GM23338 (cell line): ENCODE results near the gene AGXT. TPM values are rescaled to one million over a fixed set of nuclear protein-coding genes. Genes with fewer than 3 reads are reported as not detected.

Experiments used
- ATAC-seq: fragments of 200-7000 bp; cut with Tn5 transposase; 3 replicates; pipeline ENCODE4 v1.9.1; 2020
- DNase-seq: peaks from one replicate; pipeline ENCODE4 v3.0.0-alpha.2; 2015; ENCODE audit warnings: low spot score
- H2AFZ ChIP-seq: fragments of 200-600 bp; sonication (generic); 2 replicates; pipeline ENCODE4 v1.8.0; 2016; ENCODE audit warnings: antibody characterized with exemption, mild to moderate bottlenecking, moderate library complexity
- H3F3A ChIP-seq: fragments of 200-600 bp; sonication (generic); replicated peaks from 2 replicates; pipeline ENCODE4 v1.8.0; 2017; ENCODE audit warnings: antibody characterized with exemption, mixed run types, low read depth
- H3K27ac ChIP-seq: fragments of 200-600 bp; sonication (generic); 2 replicates; pipeline ENCODE4 v1.6.1; 2016; ENCODE audit warnings: low read depth
- H3K27me3 ChIP-seq: fragments of 200-600 bp; sonication (generic); 2 replicates; pipeline ENCODE4 v1.8.0; 2016; ENCODE audit warnings: mild to moderate bottlenecking, mixed run types, moderate library complexity; ENCODE audit not compliant: insufficient read depth
- H3K36me3 ChIP-seq: fragments of 200-600 bp; sonication (generic); 2 replicates; pipeline ENCODE4 v1.8.0; 2016; ENCODE audit warnings: mild to moderate bottlenecking; ENCODE audit not compliant: insufficient read depth
- H3K4me1 ChIP-seq: fragments of 200-600 bp; sonication (generic); 2 replicates; pipeline ENCODE4 v1.8.0; 2016; ENCODE audit warnings: mild to moderate bottlenecking, moderate library complexity; ENCODE audit not compliant: insufficient read depth
- H3K4me2 ChIP-seq: fragments of 200-600 bp; sonication (generic); 2 replicates; pipeline ENCODE4 v1.7.1; 2017; ENCODE audit warnings: mixed run types
- H3K4me3 ChIP-seq: fragments of 200-600 bp; sonication (generic); 2 replicates; pipeline ENCODE4 v1.6.1; 2016; ENCODE audit warnings: mixed run types
- H3K79me2 ChIP-seq: fragments of 200-600 bp; sonication (generic); replicated peaks from 2 replicates; pipeline ENCODE4 v1.8.0; 2017; ENCODE audit warnings: mild to moderate bottlenecking; ENCODE audit not compliant: insufficient read depth
- H3K9me2 ChIP-seq: fragments of 200-600 bp; sonication (generic); 2 replicates; pipeline ENCODE4 v1.8.0; 2017; ENCODE audit not compliant: insufficient read depth
- H4K20me1 ChIP-seq: fragments of 200-600 bp; sonication (generic); replicated peaks from 2 replicates; pipeline ENCODE4 v1.8.0; 2017; ENCODE audit warnings: mild to moderate bottlenecking; ENCODE audit not compliant: insufficient read depth
- H3K27ac Mint-ChIP-seq: 2 replicates; pipeline ENCODE4 v1.8.0; 2020; ENCODE audit warnings: inconsistent platforms, mild to moderate bottlenecking, moderate library complexity, mixed read lengths
- H3K27me3 Mint-ChIP-seq: 3 replicates; pipeline ENCODE4 v1.8.0; 2022; ENCODE audit warnings: low read depth, mild to moderate bottlenecking, moderate library complexity, mixed read lengths, inconsistent platforms; ENCODE audit not compliant: insufficient read depth, poor library complexity
- H3K36me3 Mint-ChIP-seq: 3 replicates; pipeline ENCODE4 v1.8.0; 2021; ENCODE audit warnings: low read depth, mild to moderate bottlenecking, inconsistent platforms, moderate library complexity, mixed read lengths
- H3K4me1 Mint-ChIP-seq: 3 replicates; pipeline ENCODE4 v1.8.0; 2020; ENCODE audit warnings: mild to moderate bottlenecking, inconsistent platforms, mixed read lengths
- H3K4me3 Mint-ChIP-seq: 3 replicates; pipeline ENCODE4 v1.8.0; 2021; ENCODE audit warnings: moderate library complexity, mild to moderate bottlenecking, inconsistent platforms, mixed read lengths
- H3K9me3 Mint-ChIP-seq: 3 replicates; pipeline ENCODE4 v1.8.0; 2020; ENCODE audit warnings: moderate library complexity, mild to moderate bottlenecking, inconsistent platforms, mixed read lengths
- CREB1 ChIP-seq: fragments of 250-450 bp; sonication (Bioruptor Pico); IDR thresholded peaks from 2 replicates; pipeline ENCODE4 v1.5.0; 2020; ENCODE audit warnings: low read depth, mild to moderate bottlenecking, moderate library complexity
- EZH2 ChIP-seq: fragments of 200-600 bp; sonication (generic); IDR thresholded peaks from one replicate; pipeline ENCODE4 v1.8.0; 2017; ENCODE audit warnings: antibody characterized with exemption, mild to moderate bottlenecking, low read depth; ENCODE audit not compliant: unreplicated experiment
- EZH2phosphoT487 ChIP-seq: fragments of 200-600 bp; sonication (generic); IDR thresholded peaks from one replicate; pipeline ENCODE4 v1.8.1; 2018; ENCODE audit warnings: antibody characterized with exemption; ENCODE audit not compliant: unreplicated experiment
- JUNB ChIP-seq: IDR thresholded peaks from one replicate; pipeline ENCODE4 v1.6.1; 2016; ENCODE audit warnings: antibody characterized with exemption; ENCODE audit not compliant: unreplicated experiment
- NANOG ChIP-seq: IDR thresholded peaks from 2 replicates; pipeline ENCODE4 v1.6.1; 2016; ENCODE audit warnings: antibody characterized with exemption, borderline replicate concordance
- POLR2AphosphoS5 ChIP-seq: IDR thresholded peaks from 2 replicates; pipeline ENCODE4 v1.6.1; 2016; ENCODE audit warnings: antibody characterized with exemption, low read depth
- STAT1 ChIP-seq: IDR thresholded peaks from one replicate; pipeline ENCODE4 v1.6.1; 2016; ENCODE audit warnings: antibody characterized with exemption; ENCODE audit not compliant: unreplicated experiment
- ZNF114 ChIP-seq: fragments of 250-450 bp; sonication (Bioruptor Pico); IDR thresholded peaks from 2 replicates; pipeline ENCODE4 v1.5.0; 2020; ENCODE audit warnings: mild to moderate bottlenecking, moderate library complexity
- ZNF331 ChIP-seq: fragments of 250-450 bp; sonication (Bioruptor Pico); IDR thresholded peaks from 2 replicates; pipeline ENCODE4 v1.5.0; 2020; ENCODE audit warnings: low read depth, mild to moderate bottlenecking, moderate library complexity
- polyA plus RNA-seq: library from polyadenylated mRNA; unstranded; fragments of >200 nt; fragmentation: Nextera tagmentation; extraction: Ambion mirVana; gene quantifications from 2 replicates; pipeline ENCODE4 v1.2.1, GENCODE V29; 2016
- total RNA-seq: library from RNA; depleted of rRNA; stranded (reverse); fragments of >200 nt; shearing (Covaris generic); gene quantifications from 2 replicates; pipeline ENCODE4 v1.2.3, GENCODE V29; 2014
- TF ChIP-seq, protein P1 (sequence below): IDR thresholded peaks from 2 replicates; pipeline ENCODE4 v1.6.1; 2016; ENCODE audit warnings: antibody characterized with exemption
- TF ChIP-seq, protein P2 (sequence below): fragments of 250-450 bp; sonication (Bioruptor Pico); IDR thresholded peaks from 2 replicates; pipeline ENCODE4 v1.5.0; 2020; ENCODE audit warnings: mild to moderate bottlenecking, moderate library complexity

The AGXT gene
- total and polyA plus RNA-seq, 2 experiments from 2014 or later = not detected

DNA sequence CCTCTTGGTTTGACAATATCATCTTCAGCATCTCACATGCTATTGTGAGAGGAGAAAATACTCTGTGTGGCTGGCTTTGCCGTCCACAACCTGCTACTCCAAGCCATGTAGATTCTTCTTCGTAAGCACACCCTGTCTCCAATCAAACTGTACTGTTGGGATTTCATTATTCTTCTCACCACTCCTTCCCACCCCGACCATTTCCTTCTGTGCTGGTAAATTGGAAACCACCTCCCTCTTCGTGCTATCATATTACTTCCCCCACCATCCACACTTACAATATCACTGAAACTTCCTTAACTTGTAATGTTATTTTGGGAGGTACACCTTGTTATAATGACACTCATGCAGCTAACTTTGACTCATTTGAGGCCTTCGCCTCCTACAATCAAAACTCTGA is 3.2 kb upstream of the AGXT start:
- no peaks in the 10 kb centered on the region for H3K27me3 Mint-ChIP-seq
- H3K27ac ChIP-seq = no peak overlapping the region
- no peak for ATAC-seq

DNA sequence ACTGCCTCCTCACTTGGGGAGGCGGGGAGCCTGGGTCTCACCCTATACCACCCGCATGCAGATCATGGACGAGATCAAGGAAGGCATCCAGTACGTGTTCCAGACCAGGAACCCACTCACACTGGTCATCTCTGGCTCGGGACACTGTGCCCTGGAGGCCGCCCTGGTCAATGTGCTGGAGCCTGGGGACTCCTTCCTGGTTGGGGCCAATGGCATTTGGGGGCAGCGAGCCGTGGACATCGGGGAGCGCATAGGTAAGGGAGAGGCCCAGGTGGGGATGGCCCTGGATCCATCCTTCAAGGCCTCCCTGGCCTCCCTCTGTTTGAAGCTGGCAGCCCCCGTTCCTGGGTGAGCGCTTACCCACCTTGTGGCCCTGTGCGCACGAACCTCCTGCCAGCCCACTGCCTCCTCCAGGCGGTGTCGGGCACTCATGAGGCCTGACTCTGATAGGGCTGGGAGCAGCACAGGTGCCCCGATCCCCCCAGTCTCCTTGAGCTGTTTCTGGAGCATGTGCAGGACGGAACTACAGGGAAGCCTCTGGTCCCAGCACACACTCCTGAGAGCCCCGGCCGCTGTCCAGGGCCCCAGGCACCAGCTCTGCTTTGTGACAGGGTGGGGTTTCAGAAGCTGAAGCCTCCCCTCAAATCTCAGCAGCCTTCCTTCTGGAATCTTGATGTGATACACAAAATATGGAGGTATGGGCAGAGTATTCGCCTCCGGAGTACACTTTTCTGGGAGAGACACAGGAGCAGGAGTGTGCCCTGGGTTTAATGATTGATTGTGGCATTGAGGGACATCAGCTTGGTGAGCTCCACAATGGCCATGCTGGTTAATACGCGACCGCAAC is 708 bp downstream of the AGXT start:
- TF ChIP-seq, protein P1, sequence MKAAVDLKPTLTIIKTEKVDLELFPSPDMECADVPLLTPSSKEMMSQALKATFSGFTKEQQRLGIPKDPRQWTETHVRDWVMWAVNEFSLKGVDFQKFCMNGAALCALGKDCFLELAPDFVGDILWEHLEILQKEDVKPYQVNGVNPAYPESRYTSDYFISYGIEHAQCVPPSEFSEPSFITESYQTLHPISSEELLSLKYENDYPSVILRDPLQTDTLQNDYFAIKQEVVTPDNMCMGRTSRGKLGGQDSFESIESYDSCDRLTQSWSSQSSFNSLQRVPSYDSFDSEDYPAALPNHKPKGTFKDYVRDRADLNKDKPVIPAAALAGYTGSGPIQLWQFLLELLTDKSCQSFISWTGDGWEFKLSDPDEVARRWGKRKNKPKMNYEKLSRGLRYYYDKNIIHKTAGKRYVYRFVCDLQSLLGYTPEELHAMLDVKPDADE = no peak
- no peak for TF ChIP-seq EZH2
- TF ChIP-seq, protein P2, sequence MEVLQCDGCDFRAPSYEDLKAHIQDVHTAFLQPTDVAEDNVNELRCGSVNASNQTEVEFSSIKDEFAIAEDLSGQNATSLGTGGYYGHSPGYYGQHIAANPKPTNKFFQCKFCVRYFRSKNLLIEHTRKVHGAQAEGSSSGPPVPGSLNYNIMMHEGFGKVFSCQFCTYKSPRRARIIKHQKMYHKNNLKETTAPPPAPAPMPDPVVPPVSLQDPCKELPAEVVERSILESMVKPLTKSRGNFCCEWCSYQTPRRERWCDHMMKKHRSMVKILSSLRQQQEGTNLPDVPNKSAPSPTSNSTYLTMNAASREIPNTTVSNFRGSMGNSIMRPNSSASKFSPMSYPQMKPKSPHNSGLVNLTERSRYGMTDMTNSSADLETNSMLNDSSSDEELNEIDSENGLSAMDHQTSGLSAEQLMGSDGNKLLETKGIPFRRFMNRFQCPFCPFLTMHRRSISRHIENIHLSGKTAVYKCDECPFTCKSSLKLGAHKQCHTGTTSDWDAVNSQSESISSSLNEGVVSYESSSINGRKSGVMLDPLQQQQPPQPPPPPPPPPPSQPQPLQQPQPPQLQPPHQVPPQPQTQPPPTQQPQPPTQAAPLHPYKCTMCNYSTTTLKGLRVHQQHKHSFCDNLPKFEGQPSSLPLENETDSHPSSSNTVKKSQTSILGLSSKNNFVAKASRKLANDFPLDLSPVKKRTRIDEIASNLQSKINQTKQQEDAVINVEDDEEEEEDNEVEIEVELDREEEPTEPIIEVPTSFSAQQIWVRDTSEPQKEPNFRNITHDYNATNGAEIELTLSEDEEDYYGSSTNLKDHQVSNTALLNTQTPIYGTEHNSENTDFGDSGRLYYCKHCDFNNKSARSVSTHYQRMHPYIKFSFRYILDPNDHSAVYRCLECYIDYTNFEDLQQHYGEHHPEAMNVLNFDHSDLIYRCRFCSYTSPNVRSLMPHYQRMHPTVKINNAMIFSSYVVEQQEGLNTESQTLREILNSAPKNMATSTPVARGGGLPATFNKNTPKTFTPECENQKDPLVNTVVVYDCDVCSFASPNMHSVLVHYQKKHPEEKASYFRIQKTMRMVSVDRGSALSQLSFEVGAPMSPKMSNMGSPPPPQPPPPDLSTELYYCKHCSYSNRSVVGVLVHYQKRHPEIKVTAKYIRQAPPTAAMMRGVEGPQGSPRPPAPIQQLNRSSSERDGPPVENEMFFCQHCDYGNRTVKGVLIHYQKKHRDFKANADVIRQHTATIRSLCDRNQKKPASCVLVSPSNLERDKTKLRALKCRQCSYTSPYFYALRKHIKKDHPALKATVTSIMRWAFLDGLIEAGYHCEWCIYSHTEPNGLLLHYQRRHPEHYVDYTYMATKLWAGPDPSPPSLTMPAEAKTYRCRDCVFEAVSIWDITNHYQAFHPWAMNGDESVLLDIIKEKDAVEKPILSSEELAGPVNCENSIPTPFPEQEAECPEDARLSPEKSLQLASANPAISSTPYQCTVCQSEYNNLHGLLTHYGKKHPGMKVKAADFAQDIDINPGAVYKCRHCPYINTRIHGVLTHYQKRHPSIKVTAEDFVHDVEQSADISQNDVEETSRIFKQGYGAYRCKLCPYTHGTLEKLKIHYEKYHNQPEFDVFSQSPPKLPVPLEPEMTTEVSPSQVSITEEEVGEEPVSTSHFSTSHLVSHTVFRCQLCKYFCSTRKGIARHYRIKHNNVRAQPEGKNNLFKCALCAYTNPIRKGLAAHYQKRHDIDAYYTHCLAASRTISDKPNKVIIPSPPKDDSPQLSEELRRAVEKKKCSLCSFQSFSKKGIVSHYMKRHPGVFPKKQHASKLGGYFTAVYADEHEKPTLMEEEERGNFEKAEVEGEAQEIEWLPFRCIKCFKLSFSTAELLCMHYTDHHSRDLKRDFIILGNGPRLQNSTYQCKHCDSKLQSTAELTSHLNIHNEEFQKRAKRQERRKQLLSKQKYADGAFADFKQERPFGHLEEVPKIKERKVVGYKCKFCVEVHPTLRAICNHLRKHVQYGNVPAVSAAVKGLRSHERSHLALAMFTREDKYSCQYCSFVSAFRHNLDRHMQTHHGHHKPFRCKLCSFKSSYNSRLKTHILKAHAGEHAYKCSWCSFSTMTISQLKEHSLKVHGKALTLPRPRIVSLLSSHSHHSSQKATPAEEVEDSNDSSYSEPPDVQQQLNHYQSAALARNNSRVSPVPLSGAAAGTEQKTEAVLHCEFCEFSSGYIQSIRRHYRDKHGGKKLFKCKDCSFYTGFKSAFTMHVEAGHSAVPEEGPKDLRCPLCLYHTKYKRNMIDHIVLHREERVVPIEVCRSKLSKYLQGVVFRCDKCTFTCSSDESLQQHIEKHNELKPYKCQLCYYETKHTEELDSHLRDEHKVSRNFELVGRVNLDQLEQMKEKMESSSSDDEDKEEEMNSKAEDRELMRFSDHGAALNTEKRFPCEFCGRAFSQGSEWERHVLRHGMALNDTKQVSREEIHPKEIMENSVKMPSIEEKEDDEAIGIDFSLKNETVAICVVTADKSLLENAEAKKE (CRISPR knock-in tag) = no peak
- TF ChIP-seq STAT1 = no peak
- no peak for TF ChIP-seq EZH2phosphoT487
- no peak for TF ChIP-seq JUNB
- TF ChIP-seq ZNF331 (CRISPR knock-in tag) = no peak
- TF ChIP-seq ZNF114 (CRISPR knock-in tag) = no peak
- TF ChIP-seq POLR2AphosphoS5 = no peak
- no peak for TF ChIP-seq CREB1 (CRISPR knock-in tag)

More for the DNA sequence above, 3.2 kb upstream of the AGXT start:
- no peak for DNase-seq
- Histone ChIP-seq H3K36me3 (no peaks in the 10 kb centered on the region), H3K9me2 (no peaks in the 10 kb centered on the region), H3F3A (no peaks in the 10 kb centered on the region), H3K4me3 (no peak overlapping the region), H3K4me2 (no peak overlapping the region), H3K27me3 (no peaks in the 10 kb centered on the region), H4K20me1 (no peaks in the 10 kb centered on the region; the same call in 1 of the 2 replicates), H3K79me2 (no peaks in the 10 kb centered on the region), H3K4me1 (no peaks in the 10 kb centered on the region), H2AFZ (no peak overlapping the region)
- no peak overlapping the region for H3K4me3 Mint-ChIP-seq
- no peak for TF ChIP-seq STAT1
- no peak for TF ChIP-seq JUNB
- no peak for TF ChIP-seq NANOG
- H3K27ac Mint-ChIP-seq = no peak overlapping the region
- H3K9me3 Mint-ChIP-seq = no peaks in the 10 kb centered on the region
- no peaks in the 10 kb centered on the region for H3K4me1 Mint-ChIP-seq
- H3K36me3 Mint-ChIP-seq = no peaks in the 10 kb centered on the region

More for the DNA sequence above, 708 bp downstream of the AGXT start:
- Mint-ChIP-seq H3K4me3 (no peak overlapping the region), H3K9me3 (no peaks in the 10 kb centered on the region), H3K4me1 (0 out of 3 replicates have a peak, but pooled peaks cover 1% of the 10 kb centered on the region), H3K27ac (no peak overlapping the region), H3K36me3 (no peaks in the 10 kb centered on the region), H3K27me3 (peaks cover 2% of the 10 kb centered on the region)
- H3K4me1 ChIP-seq = no peaks in the 10 kb centered on the region
- no peaks in the 10 kb centered on the region; the same call in 1 of the 2 replicates for H4K20me1 ChIP-seq
- H3F3A ChIP-seq = no peaks in the 10 kb centered on the region
- H3K27me3 ChIP-seq = no peaks in the 10 kb centered on the region
- H3K4me2 ChIP-seq = no peak overlapping the region
- DNase-seq (no peak), ATAC-seq (no peak)
- no peak overlapping the region for H3K4me3 ChIP-seq
- H3K27ac ChIP-seq = no peak overlapping the region
- H3K79me2 ChIP-seq = no peaks in the 10 kb centered on the region
- no peaks in the 10 kb centered on the region for H3K36me3 ChIP-seq
- no peaks in the 10 kb centered on the region for H3K9me2 ChIP-seq
- no peak overlapping the region for H2AFZ ChIP-seq
